Activated naive CD4-positive, alpha-beta T cell treated with anti-CD3 and anti-CD28 coated beads, Interleukin-2, amount 50 U/mL, for 16 hours (primary cell): Measurements from ENCODE around the gene DCDC2.
"Not testable (repeated sequence)": the region's sequence is repeated elsewhere in the genome, so short reads cannot be mapped to it uniquely, and the experiment has no call there.

ENCODE experiments used
- DNase-seq: peaks from one replicate; pipeline ENCODE4 v3.0.0-alpha.2; 2020

DCDC2 gene

GRCh38 chr6:24207413-24207812 lies 150.4 kb downstream of the DCDC2 start:
- no peak for DNase-seq

GRCh38 chr6:24205020-24205492 lies 152.8 kb downstream of the DCDC2 start:
- DNase-seq: no peak

GRCh38 chr6:24204113-24204512 lies 153.7 kb downstream of the DCDC2 start:
- not testable (repeated sequence) for DNase-seq

GRCh38 chr6:24197892-24198291 lies 160.0 kb downstream of the DCDC2 start:
- no peak for DNase-seq

- no peak for DNase-seq
These were observed 161.8 kb downstream of the DCDC2 start for GRCh38 chr6:24195836-24196597.

- no peak for DNase-seq
These were observed 162.7 kb downstream of the DCDC2 start for GRCh38 chr6:24194978-24195700.

GRCh38 chr6:24193364-24193763 lies 164.5 kb downstream of the DCDC2 start:
- DNase-seq: no peak

GRCh38 chr6:24191346-24191745 lies 166.5 kb downstream of the DCDC2 start:
- no peak for DNase-seq

GRCh38 chr6:24188578-24189080 lies 169.2 kb downstream of the DCDC2 start:
- DNase-seq: no peak

GRCh38 chr6:24187965-24188577 lies 169.8 kb downstream of the DCDC2 start:
- DNase-seq: no peak

GRCh38 chr6:24186349-24186748 lies 171.5 kb downstream of the DCDC2 start:
- DNase-seq: no peak

- no peak for DNase-seq
These were observed 174.3 kb downstream of the DCDC2 start for GRCh38 chr6:24183584-24183983.

- DNase-seq: no peak
These were observed 200.0 kb downstream of the DCDC2 start for GRCh38 chr6:24157886-24158285.

- no peak for DNase-seq
These were observed 203.7 kb downstream of the DCDC2 start for GRCh38 chr6:24154121-24154520.

- no peak for DNase-seq
These were observed 205.8 kb downstream of the DCDC2 start for GRCh38 chr6:24152014-24152413.

GRCh38 chr6:24149836-24150235 lies 208.0 kb downstream of the DCDC2 start:
- no peak for DNase-seq

GRCh38 chr6:24149296-24149695 lies 208.6 kb downstream of the DCDC2 start:
- DNase-seq: no peak

GRCh38 chr6:24148684-24149083 lies 209.2 kb downstream of the DCDC2 start:
- no peak for DNase-seq

GRCh38 chr6:24148154-24148570 lies 209.7 kb downstream of the DCDC2 start:
- no peak for DNase-seq

- DNase-seq: no peak
These were observed 210.2 kb downstream of the DCDC2 start for GRCh38 chr6:24147511-24148153.

- DNase-seq: no peak
These were observed 211.0 kb downstream of the DCDC2 start for GRCh38 chr6:24146871-24147270.

GRCh38 chr6:24145690-24146131 lies 212.1 kb downstream of the DCDC2 start:
- no peak for DNase-seq

GRCh38 chr6:24142733-24143132 lies 215.1 kb downstream of the DCDC2 start:
- not testable (repeated sequence) for DNase-seq
